Mucosa of rectum (tissue), 2 donors: ENCODE measurements around the gene ANTXR1.

ENCODE experiments used
- H3K27ac ChIP-seq, 2 donors: one replicate each; pipeline ENCODE4 v1.7.0; 2013; ENCODE audit warnings: inconsistent platforms in 2 of 2, low read depth in 2 of 2, low read length in 2 of 2
- H3K27me3 ChIP-seq, 2 donors: one replicate each; pipeline ENCODE4 v1.7.0; 2013; ENCODE audit warnings: low read length in 2 of 2; ENCODE audit not compliant: control insufficient read depth in 2 of 2, insufficient read depth in 2 of 2
- H3K36me3 ChIP-seq, 2 donors: one replicate each; pipeline ENCODE4 v1.7.0; 2013; ENCODE audit warnings: low read length in 2 of 2; ENCODE audit not compliant: control insufficient read depth in 2 of 2, insufficient read depth in 2 of 2
- H3K4me1 ChIP-seq, 2 donors: one replicate each; pipeline ENCODE4 v1.7.0; 2013; ENCODE audit warnings: low read length in 2 of 2, mild to moderate bottlenecking in 1 of 2; ENCODE audit not compliant: control insufficient read depth in 2 of 2, insufficient read depth in 2 of 2
- H3K4me3 ChIP-seq, 2 donors: one replicate each; pipeline ENCODE4 v1.7.0; 2013; ENCODE audit warnings: low read length in 2 of 2
- H3K9ac ChIP-seq, 2 donors: one replicate each; pipeline ENCODE4 v1.7.0; 2013; ENCODE audit warnings: low read length in 2 of 2, low read depth in 1 of 2, mild to moderate bottlenecking in 1 of 2
- H3K9me3 ChIP-seq, 2 donors: one replicate each; pipeline ENCODE4 v1.7.0; 2013; ENCODE audit warnings: low read length in 2 of 2; ENCODE audit not compliant: control insufficient read depth in 2 of 2
- donor health status: healthy.
- donor health status: Normal muscosa, but diverticular disease.

Gene ANTXR1

GRCh38 chr2:69001879-69002278, 11.1 kb upstream of the ANTXR1 start:
- no peak overlapping the region for H3K27ac ChIP-seq
- H3K4me3 ChIP-seq = no peak overlapping the region
- H3K9ac ChIP-seq = no peak overlapping the region
- H3K27me3 ChIP-seq = peaks cover 0 to 2% of the 10 kb centered on the region in 2 donors
- H3K36me3 ChIP-seq = no peaks in the 10 kb centered on the region
- no peaks in the 10 kb centered on the region for H3K9me3 ChIP-seq
- no peaks in the 10 kb centered on the region for H3K4me1 ChIP-seq

GRCh38 chr2:69003731-69004130, 9.2 kb upstream of the ANTXR1 start:
- Histone ChIP-seq H3K27ac (no peak overlapping the region), H3K36me3 (no peaks in the 10 kb centered on the region), H3K9me3 (no peaks in the 10 kb centered on the region), H3K27me3 (peaks cover 0 to 2% of the 10 kb centered on the region in 2 donors), H3K4me1 (no peaks in the 10 kb centered on the region), H3K9ac (no peak overlapping the region), H3K4me3 (no peak overlapping the region)

GRCh38 chr2:69007169-69007568, 5.8 kb upstream of the ANTXR1 start:
- Histone ChIP-seq H3K27me3 (no peaks in the 10 kb centered on the region), H3K4me3 (no peak overlapping the region), H3K9me3 (no peaks in the 10 kb centered on the region), H3K9ac (no peak overlapping the region), H3K36me3 (no peaks in the 10 kb centered on the region), H3K4me1 (no peaks in the 10 kb centered on the region), H3K27ac (no peak overlapping the region)

- H3K27ac ChIP-seq = no peak overlapping the region
These were observed 5.4 kb upstream of the ANTXR1 start for GRCh38 chr2:69007603-69008002.

GRCh38 chr2:69010437-69011194, 2.4 kb upstream of the ANTXR1 start:
- Histone ChIP-seq H3K9ac (no peak overlapping the region), H3K36me3 (no peaks in the 10 kb centered on the region), H3K4me3 (no peak overlapping the region), H3K27ac (no peak overlapping the region), H3K9me3 (no peaks in the 10 kb centered on the region), H3K4me1 (peaks cover 2 to 10% of the 10 kb centered on the region in 2 donors), H3K27me3 (peaks cover 9 to 16% of the 10 kb centered on the region in 2 donors)

More at GRCh38 chr2:69007603-69008002, 5.4 kb upstream of the ANTXR1 start:
- H3K9me3 ChIP-seq = no peaks in the 10 kb centered on the region
- no peaks in the 10 kb centered on the region for H3K36me3 ChIP-seq
- no peak overlapping the region for H3K4me3 ChIP-seq
- peaks cover 0 to 2% of the 10 kb centered on the region in 2 donors for H3K27me3 ChIP-seq
- H3K4me1 ChIP-seq = peaks cover 0 to 2% of the 10 kb centered on the region in 2 donors
- no peak overlapping the region for H3K9ac ChIP-seq

- Histone ChIP-seq H3K9me3 (no peaks in the 10 kb centered on the region), H3K27ac (no peak overlapping the region), H3K4me1 (peaks cover 2 to 10% of the 10 kb centered on the region in 2 donors), H3K4me3 (no peak overlapping the region), H3K9ac (no peak overlapping the region), H3K27me3 (peaks cover 9 to 20% of the 10 kb centered on the region in 2 donors), H3K36me3 (no peaks in the 10 kb centered on the region)
These were observed 1.3 kb upstream of the ANTXR1 start for GRCh38 chr2:69011611-69012157.

- peak overlapping the region; percentile 66 to 74 for H3K4me3 ChIP-seq
- H3K9ac ChIP-seq = no peak overlapping the region
- no peaks in the 10 kb centered on the region for H3K36me3 ChIP-seq
- H3K27ac ChIP-seq = peak overlapping the region; percentile 67 to 80
- no peaks in the 10 kb centered on the region for H3K9me3 ChIP-seq
- H3K27me3 ChIP-seq = peaks cover 9 to 23% of the 10 kb centered on the region in 2 donors
- H3K4me1 ChIP-seq = peaks cover 2 to 10% of the 10 kb centered on the region in 2 donors
These were observed 453 bp upstream of the ANTXR1 start for GRCh38 chr2:69012310-69013141.

GRCh38 chr2:69013840-69014821, 1.2 kb downstream of the ANTXR1 start:
- Histone ChIP-seq H3K9ac (peak overlapping the region; percentile 5 to 18), H3K9me3 (no peaks in the 10 kb centered on the region), H3K27ac (peak overlapping the region; percentile 67 to 80), H3K36me3 (no peaks in the 10 kb centered on the region), H3K4me1 (peaks cover 2 to 10% of the 10 kb centered on the region in 2 donors), H3K27me3 (peaks cover 13 to 23% of the 10 kb centered on the region in 2 donors), H3K4me3 (peak overlapping the region; percentile 66 to 74)

GRCh38 chr2:69017080-69017479, 4.1 kb downstream of the ANTXR1 start:
- H3K36me3 ChIP-seq = no peaks in the 10 kb centered on the region
- H3K9ac ChIP-seq = no peak overlapping the region
- no peak overlapping the region for H3K4me3 ChIP-seq
- H3K27me3 ChIP-seq = peaks cover 13 to 23% of the 10 kb centered on the region in 2 donors
- H3K4me1 ChIP-seq = peaks cover 9 to 19% of the 10 kb centered on the region in 2 donors
- no peak overlapping the region for H3K27ac ChIP-seq
- H3K9me3 ChIP-seq = no peaks in the 10 kb centered on the region
